T-helper 9 cell (primary cell): Measurements from ENCODE around the gene SLCO4A1.

Source experiments
- DNase-seq: peaks from one replicate; pipeline ENCODE4 v3.0.0-alpha.2; 2020

SLCO4A1 gene

DNA sequence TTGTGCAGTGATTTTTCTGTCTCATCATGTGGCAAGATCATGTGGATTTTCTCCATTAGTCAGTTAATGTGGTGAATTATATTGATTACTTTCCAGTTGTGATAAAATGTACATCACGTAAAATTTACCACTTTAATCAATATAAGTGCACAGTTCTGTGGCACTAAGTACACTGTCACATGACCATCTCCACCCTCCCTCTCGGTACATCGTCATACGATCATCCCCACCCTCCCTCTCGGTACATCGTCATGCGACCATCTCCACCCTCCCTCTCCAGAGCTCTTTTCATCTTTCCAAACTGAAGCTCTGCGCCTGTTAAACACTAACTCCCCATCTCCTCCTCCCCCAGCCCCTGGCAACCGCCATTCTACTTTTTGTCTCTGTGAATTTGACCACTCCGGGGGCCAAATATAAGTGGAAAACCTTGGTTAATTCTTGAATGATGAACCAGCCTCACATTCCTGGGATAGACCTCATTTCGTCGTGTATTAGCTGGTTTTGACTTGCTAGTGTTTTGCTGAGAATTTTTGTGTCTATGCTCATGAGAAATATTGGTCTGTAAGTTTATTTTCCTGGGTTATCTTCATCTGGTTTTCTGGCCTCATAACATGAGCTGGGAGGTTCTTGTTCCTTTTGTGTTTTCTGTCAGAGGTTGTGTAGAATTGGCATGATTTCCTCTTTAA lies 77.1 kb downstream of the SLCO4A1 start:
- no peak for DNase-seq
